Gastrocnemius medialis (tissue), 4 donors: ENCODE measurements around the gene WDR91. TPM values are rescaled to one million over a fixed set of nuclear protein-coding genes. Genes with fewer than 3 reads are reported as not detected.

Experiments
- ATAC-seq, 2 donors: fragments of 150-250 bp; one replicate each; pipeline ENCODE4 v1.9.1; 2016
- DNase-seq, 2 donors: peaks; one replicate each; pipeline ENCODE4 v3.0.0-alpha.2; 2019
- H3K27ac ChIP-seq, 4 donors: fragments of 200-600 bp; sonication (generic); 1 replicate in 1 of 4; 2 replicates in 3 of 4; pipeline ENCODE4 v1.5.1; 2016 to 2018; ENCODE audit warnings: mild to moderate bottlenecking in 2 of 4, moderate library complexity in 1 of 4
- H3K27me3 ChIP-seq, 3 donors: fragments of 200-600 bp; sonication (generic) in 2 of 3; 1 replicate in 1 of 3; 2 replicates in 2 of 3; pipeline versions ENCODE4 v1.5.1 to v1.6.0; 2016 to 2019; ENCODE audit warnings: mild to moderate bottlenecking in 1 of 3, moderate library complexity in 1 of 3
- H3K36me3 ChIP-seq, 2 donors: fragments of 200-600 bp; sonication (generic) in 1 of 2; one replicate each; pipeline ENCODE4 v1.5.1; 2017 to 2018
- H3K4me1 ChIP-seq, 2 donors: fragments of 200-600 bp; sonication (generic) in 1 of 2; one replicate each; pipeline ENCODE4 v1.5.1; 2016 to 2017; ENCODE audit warnings: mild to moderate bottlenecking in 2 of 2
- H3K4me3 ChIP-seq, 4 donors: fragments of 200-600 bp; sonication (generic) in 3 of 4; 1 replicate in 1 of 4; 2 replicates in 3 of 4; pipeline ENCODE4 v1.5.1; 2016 to 2019; ENCODE audit warnings: mild to moderate bottlenecking in 2 of 4
- H3K9me3 ChIP-seq, 3 donors: fragments of 200-600 bp; sonication (generic) in 2 of 3; 1 replicate in 1 of 3; 2 replicates in 2 of 3; pipeline ENCODE4 v1.5.1; 2016 to 2019
- CTCF ChIP-seq, 5 experiments: fragments of 450-650 bp in 3 of 5; fragments of 200-600 bp in 2 of 5; sonication (generic) in 2 of 5; IDR thresholded peaks in 4 of 5; conservative IDR thresholded peaks in 1 of 5; 1 replicate in 4 of 5; 2 replicates in 1 of 5; pipeline ENCODE4 v1.5.1; 2016 to 2019; ENCODE audit warnings: antibody characterized with exemption in 5 of 5, mild to moderate bottlenecking in 3 of 5, moderate library complexity in 3 of 5
- POLR2A ChIP-seq, 2 donors: fragments of 450-650 bp; IDR thresholded peaks; one replicate each; pipeline ENCODE4 v1.6.1; 2017; ENCODE audit warnings: antibody characterized with exemption in 2 of 2, mild to moderate bottlenecking in 2 of 2, moderate library complexity in 2 of 2
- in situ Hi-C, 4 donors: fragments of 200-750 bp; cut with MboI; loops; one replicate each; pipeline versions ENCODE4 v1.15.0 to v1.8.0; 2017; ENCODE audit warnings: low sequenced_read_pairs in 4 of 4
- intact Hi-C: fragments of 100-400 bp; cut with DNase I; formaldehyde crosslinking; loops from one replicate; pipeline ENCODE4 v1.15.1; 2023; ENCODE audit warnings: low total_unique reads
- total RNA-seq, 4 donors: library from RNA; depleted of rRNA; stranded (reverse); fragments of >200 nt; gene quantifications; one replicate each; pipeline versions ENCODE4 v1.1.0 to v1.2.3, GENCODE V29; 2016

WDR91 gene
- total RNA-seq, 4 donors from 2014 or later: 3.6 to 8.0 (median 6.4) TPM

- Histone ChIP-seq H3K27ac (peak overlapping the region; percentile 93 to 97 (median 96)), H3K4me1 (peaks cover 75 to 90% of the 10 kb centered on the region in 2 donors), H3K9me3 (no peaks in the 10 kb centered on the region), H3K27me3 (no peaks in the 10 kb centered on the region), H3K36me3 (peaks cover 0 to 15% of the 10 kb centered on the region in 2 donors), H3K4me3 (no peak overlapping the region)
- TF ChIP-seq POLR2A (IDR thresholded peaks at IDR 0.05): no peak
- no peak for TF ChIP-seq CTCF (IDR thresholded peaks at IDR 0.05 in 4 of 5, conservative IDR thresholded peaks at IDR 0.05 in 1 of 5)
- DNase-seq: no peak
- intact Hi-C loops (loop anchor here (5.0 kb wide), 1 partner anchor 699 kb away; the partner anchor contains the start of gene AKR1B1), in situ Hi-C loops (no loop called here)
- no peak for ATAC-seq
These were observed 55.0 kb downstream of the WDR91 start for GRCh38 chr7:135156290-135156689.

- TF ChIP-seq CTCF (IDR thresholded peaks at IDR 0.05 in 4 of 5, conservative IDR thresholded peaks at IDR 0.05 in 1 of 5) (no peak), POLR2A (IDR thresholded peaks at IDR 0.05) (no peak)
- intact Hi-C loops (loop anchor here (5.0 kb wide), 1 partner anchor 697 kb away; the partner anchor contains the start of gene AKR1B1), in situ Hi-C loops (no loop called here)
- peak overlapping the region; percentile 93 to 97 (median 96) for H3K27ac ChIP-seq
- H3K4me1 ChIP-seq: peaks cover 66 to 87% of the 10 kb centered on the region in 2 donors
- DNase-seq (no peak), ATAC-seq (no peak)
- no peaks in the 10 kb centered on the region for H3K27me3 ChIP-seq
- peaks cover 0 to 16% of the 10 kb centered on the region in 2 donors for H3K36me3 ChIP-seq
- H3K4me3 ChIP-seq: peak overlapping the region in 3 of 4 donors; percentile 4 to 14 (median 11)
- H3K9me3 ChIP-seq: no peaks in the 10 kb centered on the region
These were observed 56.6 kb downstream of the WDR91 start for GRCh38 chr7:135154734-135155133.

- no peak for TF ChIP-seq CTCF (IDR thresholded peaks at IDR 0.05 in 4 of 5, conservative IDR thresholded peaks at IDR 0.05 in 1 of 5)
- TF ChIP-seq POLR2A (IDR thresholded peaks at IDR 0.05): no peak
- no peak overlapping the region for H3K4me3 ChIP-seq
- ATAC-seq (no peak), DNase-seq (no peak)
- peak overlapping the region; percentile 96 to 99 (median 98) for H3K27ac ChIP-seq
- no peaks in the 10 kb centered on the region for H3K27me3 ChIP-seq
- no peaks in the 10 kb centered on the region for H3K9me3 ChIP-seq
- H3K36me3 ChIP-seq: peaks cover 0 to 16% of the 10 kb centered on the region in 2 donors
- intact Hi-C loops (no loop called here), in situ Hi-C loops (no loop called here)
- peaks cover 43 to 64% of the 10 kb centered on the region in 2 donors for H3K4me1 ChIP-seq
These were observed 58.9 kb downstream of the WDR91 start for GRCh38 chr7:135152442-135152841.

GRCh38 chr7:135151533-135151932, 59.8 kb downstream of the WDR91 start:
- peak overlapping the region; percentile 96 to 99 (median 98) for H3K27ac ChIP-seq
- peaks cover 0 to 16% of the 10 kb centered on the region in 2 donors for H3K36me3 ChIP-seq
- intact Hi-C loops: no loop called here
- no peaks in the 10 kb centered on the region for H3K27me3 ChIP-seq
- H3K4me1 ChIP-seq: peaks cover 41 to 62% of the 10 kb centered on the region in 2 donors
- TF ChIP-seq CTCF (IDR thresholded peaks at IDR 0.05 in 4 of 5, conservative IDR thresholded peaks at IDR 0.05 in 1 of 5): no peak
- peak in 1 of 2 donors; percentile 66 for TF ChIP-seq POLR2A (IDR thresholded peaks at IDR 0.05)
- no peaks in the 10 kb centered on the region for H3K9me3 ChIP-seq
- peak overlapping the region; percentile 74 to 79 (median 78) for H3K4me3 ChIP-seq
- DNase-seq (no peak), ATAC-seq (peak in 1 of 2 donors; percentile 4)
- in situ Hi-C loops: no loop called here

- Histone ChIP-seq H3K9me3 (no peaks in the 10 kb centered on the region), H3K27me3 (no peaks in the 10 kb centered on the region), H3K27ac (peak overlapping the region; percentile 96 to 99 (median 98)), H3K4me3 (peak overlapping the region; percentile 74 to 79 (median 78)), H3K4me1 (peaks cover 43 to 62% of the 10 kb centered on the region in 2 donors), H3K36me3 (peaks cover 0 to 16% of the 10 kb centered on the region in 2 donors)
- in situ Hi-C loops (no loop called here), intact Hi-C loops (no loop called here)
- ATAC-seq (no peak), DNase-seq (no peak)
- TF ChIP-seq POLR2A (IDR thresholded peaks at IDR 0.05) (no peak), CTCF (IDR thresholded peaks at IDR 0.05 in 4 of 5, conservative IDR thresholded peaks at IDR 0.05 in 1 of 5) (no peak)
These were observed 60.2 kb downstream of the WDR91 start for GRCh38 chr7:135151132-135151531.
